Breast epithelium (tissue), 4 donors: ENCODE measurements around the gene ENO1. TPM values are rescaled to one million over a fixed set of nuclear protein-coding genes. Genes with fewer than 3 reads are reported as not detected.
"Not testable (repeated sequence)": the region's sequence is repeated elsewhere in the genome, so short reads cannot be mapped to it uniquely, and the experiment has no call there.

Source experiments
- DNase-seq, 2 donors: peaks; one replicate each; pipeline ENCODE4 v3.0.0-alpha.2; 2019; ENCODE audit warnings: low spot score in 2 of 2
- H3K27ac ChIP-seq, 2 donors: fragments of 200-600 bp; sonication (generic) in 1 of 2; one replicate each; pipeline ENCODE4 v1.5.1; 2016 to 2019; ENCODE audit warnings: mild to moderate bottlenecking in 1 of 2
- H3K27me3 ChIP-seq, 2 donors: fragments of 200-600 bp; sonication (generic) in 1 of 2; one replicate each; pipeline versions ENCODE4 v1.5.1 to v1.6.0; 2017 to 2019; ENCODE audit warnings: control low read depth in 1 of 2, mild to moderate bottlenecking in 1 of 2
- H3K36me3 ChIP-seq: fragments of 200-600 bp; one replicate; pipeline ENCODE4 v1.5.1; 2019
- H3K4me1 ChIP-seq, 2 donors: fragments of 200-600 bp; sonication (generic); one replicate each; pipeline ENCODE4 v1.5.1; 2016 to 2019; ENCODE audit warnings: control low read depth in 1 of 2
- H3K4me3 ChIP-seq, 3 donors: fragments of 200-600 bp; sonication (generic); 1 replicate in 2 of 3; 2 replicates in 1 of 3; pipeline ENCODE4 v1.5.1; 2016 to 2019; ENCODE audit warnings: mild to moderate bottlenecking in 3 of 3, moderate library complexity in 2 of 3
- H3K9me3 ChIP-seq, 2 donors: fragments of 200-600 bp; sonication (generic) in 1 of 2; one replicate each; pipeline ENCODE4 v1.5.1; 2016 to 2019; ENCODE audit warnings: control low read depth in 1 of 2
- POLR2A ChIP-seq: fragments of 450-650 bp; IDR thresholded peaks from one replicate; pipeline ENCODE4 v1.6.1; 2016; ENCODE audit warnings: antibody characterized with exemption, mild to moderate bottlenecking, moderate library complexity
- POLR2AphosphoS5 ChIP-seq, 3 donors: sonication (generic); formaldehyde crosslinking; IDR thresholded peaks; one replicate each; pipeline ENCODE4 v1.6.1; 2017; ENCODE audit warnings: antibody characterized with exemption in 3 of 3
- intact Hi-C: fragments of 100-400 bp; cut with DNase I; formaldehyde crosslinking; loops from one replicate; pipeline ENCODE4 v1.15.1; 2023; ENCODE audit warnings: low total_unique reads
- total RNA-seq, 3 donors: library from RNA; depleted of rRNA; stranded (reverse); fragments of >200 nt; gene quantifications; one replicate each; pipeline ENCODE4 v1.1.0, GENCODE V29; 2016
- TF ChIP-seq, protein P1 (sequence below), 3 donors: fragments of 450-650 bp; IDR thresholded peaks; one replicate each; pipeline ENCODE4 v1.5.1; 2016 to 2017; ENCODE audit warnings: antibody characterized with exemption in 3 of 3, mild to moderate bottlenecking in 3 of 3, moderate library complexity in 3 of 3

ENO1 gene
- total RNA-seq, 3 donors from 2014 or later, result 400 to 717 (median 589) TPM

DNA sequence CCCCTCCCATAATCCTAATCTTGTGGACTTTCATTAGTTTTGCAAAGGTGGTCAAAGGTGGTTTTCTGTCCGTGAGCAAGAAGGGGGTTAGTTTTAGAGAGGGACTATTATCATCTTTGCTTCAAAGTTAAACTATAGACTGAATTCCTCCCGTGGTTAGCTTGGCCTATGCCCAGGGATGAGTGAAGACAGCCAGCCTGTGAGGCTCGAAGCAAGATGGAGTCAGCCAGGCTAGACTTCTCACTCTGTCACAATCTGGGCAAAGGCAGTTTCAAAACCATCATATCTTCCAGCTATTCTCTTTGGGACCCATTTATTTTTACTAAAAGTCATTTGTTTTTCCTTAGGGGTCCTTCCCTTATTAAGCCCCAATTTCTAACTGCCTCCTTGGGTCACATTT, 12.9 kb upstream of the ENO1 start:
- TF ChIP-seq, protein P1, sequence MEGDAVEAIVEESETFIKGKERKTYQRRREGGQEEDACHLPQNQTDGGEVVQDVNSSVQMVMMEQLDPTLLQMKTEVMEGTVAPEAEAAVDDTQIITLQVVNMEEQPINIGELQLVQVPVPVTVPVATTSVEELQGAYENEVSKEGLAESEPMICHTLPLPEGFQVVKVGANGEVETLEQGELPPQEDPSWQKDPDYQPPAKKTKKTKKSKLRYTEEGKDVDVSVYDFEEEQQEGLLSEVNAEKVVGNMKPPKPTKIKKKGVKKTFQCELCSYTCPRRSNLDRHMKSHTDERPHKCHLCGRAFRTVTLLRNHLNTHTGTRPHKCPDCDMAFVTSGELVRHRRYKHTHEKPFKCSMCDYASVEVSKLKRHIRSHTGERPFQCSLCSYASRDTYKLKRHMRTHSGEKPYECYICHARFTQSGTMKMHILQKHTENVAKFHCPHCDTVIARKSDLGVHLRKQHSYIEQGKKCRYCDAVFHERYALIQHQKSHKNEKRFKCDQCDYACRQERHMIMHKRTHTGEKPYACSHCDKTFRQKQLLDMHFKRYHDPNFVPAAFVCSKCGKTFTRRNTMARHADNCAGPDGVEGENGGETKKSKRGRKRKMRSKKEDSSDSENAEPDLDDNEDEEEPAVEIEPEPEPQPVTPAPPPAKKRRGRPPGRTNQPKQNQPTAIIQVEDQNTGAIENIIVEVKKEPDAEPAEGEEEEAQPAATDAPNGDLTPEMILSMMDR (IDR thresholded peaks at IDR 0.05), result no peak
- no peak for TF ChIP-seq POLR2A
- H3K27me3 ChIP-seq, result no peaks in the 10 kb centered on the region
- peaks cover 0 to 5% of the 10 kb centered on the region in 2 donors for H3K4me1 ChIP-seq
- H3K27ac ChIP-seq, result peak overlapping the region; percentile 67 to 73
- intact Hi-C loops, result no loop called here
- no peak overlapping the region for H3K4me3 ChIP-seq
- no peak for DNase-seq
- H3K9me3 ChIP-seq, result no peaks in the 10 kb centered on the region
- no peaks in the 10 kb centered on the region for H3K36me3 ChIP-seq

DNA sequence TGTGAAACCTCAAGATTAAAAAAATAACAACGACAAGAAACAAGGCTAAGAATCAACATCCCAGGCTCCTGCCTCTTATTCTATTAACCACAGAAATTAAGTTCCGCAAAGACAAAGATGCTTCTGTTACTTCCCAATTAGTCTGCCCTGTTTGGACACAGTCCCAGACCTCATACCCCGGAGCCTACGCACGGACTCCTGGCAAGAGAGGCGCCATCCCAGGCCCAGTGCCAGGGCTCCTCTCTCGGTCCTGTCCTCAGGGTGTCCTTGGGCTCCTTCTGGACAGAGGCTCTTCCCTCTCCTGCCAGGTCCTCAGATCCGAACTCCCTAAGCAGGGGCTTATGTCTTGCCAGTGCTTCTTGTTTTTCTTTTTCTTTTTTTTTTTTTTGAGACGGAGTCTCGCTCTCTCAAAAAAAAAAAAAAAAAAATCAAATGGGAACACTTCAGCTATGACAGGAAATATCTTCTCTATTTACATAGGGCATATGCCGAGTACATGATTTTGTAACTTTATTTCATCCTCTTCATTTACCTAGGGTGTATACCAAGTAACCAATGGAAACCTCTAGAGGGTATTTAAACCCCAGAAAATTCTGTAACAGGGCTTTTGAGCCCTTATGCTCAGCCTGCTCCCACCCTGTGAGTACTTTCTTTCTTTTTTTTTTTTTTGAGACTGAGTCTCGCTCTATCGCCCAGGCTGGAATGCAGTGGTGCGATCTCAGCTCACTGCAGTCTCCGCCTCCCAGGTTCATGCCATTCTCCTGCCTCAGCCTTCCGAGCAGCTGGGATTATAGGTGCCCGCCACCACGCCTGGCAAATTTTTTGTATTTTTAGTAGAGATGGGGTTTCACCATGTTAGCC, 11.7 kb upstream of the ENO1 start:
- H3K27ac ChIP-seq, result peak overlapping the region; percentile 67 to 87
- peak overlapping the region in 1 of 3 donors; percentile 23 for H3K4me3 ChIP-seq
- no peaks in the 10 kb centered on the region for H3K27me3 ChIP-seq
- TF ChIP-seq POLR2A (no peak), POLR2AphosphoS5 (IDR thresholded peaks at IDR 0.05) (peak in 2 of 3 donors; percentile 43 to 81)
- no peaks in the 10 kb centered on the region for H3K36me3 ChIP-seq
- DNase-seq, result peak; percentile 95 to 98
- peaks cover 0 to 5% of the 10 kb centered on the region in 2 donors for H3K4me1 ChIP-seq
- no peaks in the 10 kb centered on the region for H3K9me3 ChIP-seq
- intact Hi-C loops, result no loop called here

DNA sequence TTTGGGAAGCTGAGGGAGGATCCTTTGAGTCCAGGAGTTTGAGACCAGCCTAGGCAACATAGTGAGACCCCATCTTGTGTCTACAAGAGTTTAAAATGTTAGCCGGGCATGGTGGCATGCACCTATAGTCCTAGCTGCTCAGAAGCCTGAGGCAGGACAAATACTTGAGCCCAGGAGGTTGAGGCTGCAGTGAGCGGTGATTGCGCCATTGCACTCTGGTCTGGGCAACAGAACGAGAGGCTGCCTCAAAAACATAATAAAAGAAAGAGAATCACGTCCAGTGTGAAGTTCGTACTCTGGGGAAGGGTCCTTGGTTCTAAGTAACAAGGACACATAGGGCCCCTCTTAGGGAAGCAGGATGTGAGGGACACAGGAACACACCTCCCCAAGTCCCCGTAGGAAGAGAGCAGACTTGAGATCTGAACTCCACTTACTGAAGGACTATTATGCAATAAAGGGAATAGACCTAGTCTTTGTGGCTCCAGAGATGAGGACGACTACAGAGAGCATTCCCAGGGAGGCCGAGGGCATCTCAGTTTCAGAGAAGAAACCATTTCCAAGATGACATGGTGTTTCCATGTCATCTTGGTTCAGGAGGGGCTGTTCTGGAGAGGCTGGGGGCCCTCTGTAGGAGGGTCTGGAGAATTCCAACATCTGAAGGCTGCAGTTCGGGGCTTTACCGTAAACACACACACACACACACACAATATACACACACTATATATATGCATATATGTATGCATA, 10.8 kb upstream of the ENO1 start:
- Histone ChIP-seq H3K36me3 (no peaks in the 10 kb centered on the region), H3K4me3 (peak overlapping the region in 1 of 3 donors; percentile 28), H3K9me3 (no peaks in the 10 kb centered on the region), H3K4me1 (peaks cover 0 to 5% of the 10 kb centered on the region in 2 donors), H3K27me3 (no peaks in the 10 kb centered on the region), H3K27ac (peak overlapping the region; percentile 67 to 87)
- intact Hi-C loops, result no loop called here
- no peak for DNase-seq
- TF ChIP-seq, protein P1 (IDR thresholded peaks at IDR 0.05), result peak in 1 of 3 donors; percentile 17
- TF ChIP-seq POLR2A, result no peak

DNA sequence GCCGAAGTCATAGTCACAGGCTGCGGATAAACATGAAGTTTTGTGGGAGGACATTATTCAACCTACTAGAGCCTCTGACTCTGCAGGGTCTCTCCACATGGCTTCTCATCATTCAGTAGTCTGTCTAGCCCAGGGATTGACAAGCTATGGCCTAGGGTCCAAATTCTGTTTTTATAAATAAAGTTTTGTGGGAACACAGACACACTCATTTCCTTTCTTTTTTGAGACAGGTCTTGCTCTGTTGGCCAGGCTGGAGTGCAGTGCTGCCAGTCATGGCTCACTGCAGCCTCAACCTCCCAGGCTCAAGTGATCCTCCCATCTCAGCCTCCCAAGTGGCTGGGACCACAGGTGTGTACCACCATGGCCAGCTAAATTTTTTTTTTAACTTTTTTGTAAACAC, 8.1 kb upstream of the ENO1 start:
- intact Hi-C loops, result loop anchor here (2.0 kb wide), 1 partner anchor 40 kb away; no protein-coding TSS in a partner anchor
- H3K4me3 ChIP-seq, result no peak overlapping the region
- H3K36me3 ChIP-seq, result no peaks in the 10 kb centered on the region
- no peak for TF ChIP-seq POLR2A
- TF ChIP-seq, protein P1 (IDR thresholded peaks at IDR 0.05), result no peak
- no peaks in the 10 kb centered on the region for H3K27me3 ChIP-seq
- H3K4me1 ChIP-seq, result peaks cover 0 to 5% of the 10 kb centered on the region in 2 donors
- H3K9me3 ChIP-seq, result no peaks in the 10 kb centered on the region
- DNase-seq, result no peak
- peak overlapping the region in 1 of 2 donors; percentile 68 for H3K27ac ChIP-seq

DNA sequence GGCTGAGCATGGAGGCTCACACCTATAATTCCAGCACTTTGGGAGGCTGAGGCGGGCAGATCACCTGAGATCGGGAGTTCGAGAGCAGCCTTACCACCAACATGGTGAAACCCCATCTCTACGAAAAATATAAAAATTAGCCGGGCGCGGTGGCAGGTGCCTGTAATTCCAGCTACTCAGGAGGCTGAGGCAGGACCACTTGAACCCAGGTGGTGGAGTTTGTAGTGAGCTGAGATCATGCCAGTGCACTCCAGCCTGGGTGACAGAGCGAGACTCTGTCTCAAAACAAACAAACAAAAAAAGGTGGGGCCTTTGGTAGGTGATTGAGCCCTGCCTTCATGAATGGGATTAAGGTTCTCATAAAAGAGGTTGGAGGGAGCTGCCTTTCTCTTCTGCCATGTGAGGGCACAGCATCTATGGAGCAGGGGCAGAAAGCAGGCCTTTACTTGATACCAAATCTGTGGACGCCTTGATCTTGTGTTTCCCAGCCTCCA, 7.6 kb upstream of the ENO1 start:
- H3K9me3 ChIP-seq, H3K4me1 ChIP-seq, H3K36me3 ChIP-seq, H3K4me3 ChIP-seq, DNase-seq, H3K27me3 ChIP-seq: not testable (repeated sequence)
- H3K27ac ChIP-seq, result peak overlapping the region; percentile 64 to 68
- intact Hi-C loops, result loop anchor here (2.0 kb wide), 1 partner anchor 41 kb away; no protein-coding TSS in a partner anchor

DNA sequence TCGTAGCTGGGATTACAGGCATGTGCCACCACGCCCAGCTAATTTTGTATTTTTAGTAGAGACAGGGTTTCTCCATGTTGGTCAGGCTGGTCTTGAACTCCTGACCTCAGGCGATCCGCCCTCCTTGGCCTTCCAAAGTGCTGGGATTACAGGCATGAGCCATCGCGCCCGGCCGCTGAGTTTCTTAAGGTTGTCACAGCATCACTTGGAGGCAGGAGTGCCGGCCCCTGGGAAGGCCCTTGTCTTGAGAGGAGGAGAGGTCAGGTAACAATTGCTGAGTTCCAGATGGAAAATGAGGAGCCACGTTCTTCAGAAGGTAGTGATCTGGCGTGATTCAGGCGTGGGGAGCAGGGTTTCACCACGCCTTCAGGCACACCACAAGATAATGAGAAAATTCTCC, 5.6 kb upstream of the ENO1 start:
- H3K36me3 ChIP-seq, H3K9me3 ChIP-seq, H3K4me1 ChIP-seq, H3K27ac ChIP-seq, H3K4me3 ChIP-seq, intact Hi-C loops, DNase-seq, H3K27me3 ChIP-seq: not testable (repeated sequence)
